IPS-18c (cell line): ENCODE measurements around the gene SLC28A3.

Experiments
- H3K4me3 ChIP-seq: 2 replicates; pipeline ENCODE4 v1.7.0; 2013; ENCODE audit warnings: low read depth, mild to moderate bottlenecking, low read length, moderate library complexity; ENCODE audit not compliant: insufficient read depth
- H3K9me3 ChIP-seq: one replicate; pipeline ENCODE4 v1.6.1; 2013; ENCODE audit warnings: mild to moderate bottlenecking, low read length, moderate library complexity; ENCODE audit not compliant: control insufficient read depth, insufficient read depth

The SLC28A3 gene

DNA sequence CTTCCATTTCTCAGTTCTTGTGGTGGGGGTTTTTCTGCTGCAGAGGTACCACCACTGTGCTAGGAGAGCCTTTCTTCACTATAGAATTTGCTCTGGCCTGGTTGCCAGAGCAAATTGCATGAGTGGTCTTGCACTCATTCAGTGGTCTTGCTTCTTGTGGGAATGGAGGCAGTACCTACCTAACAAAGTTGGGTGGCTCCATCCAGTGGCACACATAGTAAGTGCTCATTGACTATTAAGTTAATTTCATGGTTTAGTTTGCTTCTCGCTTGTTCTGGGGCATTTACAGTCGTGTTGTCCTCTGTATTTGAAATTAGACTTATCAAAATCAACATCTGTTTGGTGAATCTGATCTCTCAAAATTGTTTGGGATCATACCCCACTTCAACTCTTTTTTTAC lies 23.0 kb downstream of the SLC28A3 start:
- H3K9me3 ChIP-seq, result no peaks in the 10 kb centered on the region

DNA sequence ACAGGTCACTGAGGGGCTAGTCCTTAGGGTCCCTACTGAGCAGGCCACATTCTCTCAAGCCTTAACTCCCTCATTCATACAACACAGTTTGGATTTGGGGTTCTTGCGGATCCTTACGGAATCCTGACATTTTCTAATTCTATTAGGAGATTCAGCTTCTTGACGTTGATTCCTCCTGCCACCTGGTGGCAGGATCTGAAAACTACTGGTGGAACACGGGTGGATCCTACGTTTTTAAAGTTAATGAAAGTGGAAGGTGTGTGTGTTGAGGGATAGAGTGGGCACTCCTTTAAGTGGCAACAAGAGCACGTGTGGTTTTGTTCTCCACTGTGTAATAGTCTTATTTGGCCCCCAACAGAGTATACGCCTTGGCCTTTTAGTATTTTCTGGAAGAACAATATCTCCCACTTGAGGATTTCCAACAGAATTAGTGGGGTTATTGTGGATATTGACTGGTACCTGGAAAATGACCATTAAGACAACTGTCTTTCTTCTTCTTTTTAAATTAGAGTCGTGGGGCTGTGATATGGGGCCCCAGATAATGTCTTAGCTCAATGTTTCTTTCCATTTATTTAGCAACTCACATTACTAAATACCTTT lies 25.2 kb downstream of the SLC28A3 start:
- Histone ChIP-seq H3K9me3 (no peaks in the 10 kb centered on the region), H3K4me3 (no peak overlapping the region)

More for the DNA sequence above, 23.0 kb downstream of the SLC28A3 start:
- no peak overlapping the region for H3K4me3 ChIP-seq

DNA sequence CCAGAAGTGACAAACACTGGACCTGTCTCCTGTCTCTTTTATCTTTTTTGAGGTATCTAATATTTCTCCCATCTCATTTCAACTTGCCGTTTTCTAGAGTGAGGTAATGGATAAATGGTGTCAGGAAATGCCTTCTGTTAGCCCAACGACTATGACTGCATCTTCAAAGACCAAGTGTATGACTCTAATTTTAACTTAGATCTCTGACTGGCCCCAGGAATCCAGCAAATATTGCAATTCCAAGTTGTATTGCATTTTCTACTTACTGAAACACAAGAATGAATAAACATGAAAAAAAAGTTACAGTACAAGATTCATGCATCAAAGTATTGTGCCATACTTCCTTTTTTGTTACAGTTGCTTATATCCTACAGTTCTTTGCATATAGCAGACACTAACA lies 26.3 kb downstream of the SLC28A3 start:
- no peak overlapping the region for H3K4me3 ChIP-seq
- H3K9me3 ChIP-seq, result no peaks in the 10 kb centered on the region

DNA sequence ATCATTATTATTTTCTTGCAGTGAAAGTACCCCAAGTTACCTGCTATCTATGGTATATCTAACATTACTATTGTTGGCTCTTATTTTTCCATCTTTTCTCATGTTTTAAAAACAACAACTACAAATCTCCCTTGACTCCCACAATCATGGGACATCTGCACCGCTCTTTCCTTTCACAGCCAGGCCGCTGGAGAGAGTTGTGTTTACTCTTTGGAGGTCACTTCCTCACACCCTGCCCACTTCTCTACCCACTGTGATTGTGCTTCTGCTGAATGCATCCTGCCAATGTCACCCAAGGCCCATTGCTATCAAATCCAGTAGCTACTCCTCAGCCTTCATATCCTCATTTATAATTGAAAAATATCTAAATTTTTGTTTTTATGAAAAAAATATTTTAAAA lies 29.7 kb downstream of the SLC28A3 start:
- Histone ChIP-seq H3K4me3 (no peak overlapping the region), H3K9me3 (no peaks in the 10 kb centered on the region)

DNA sequence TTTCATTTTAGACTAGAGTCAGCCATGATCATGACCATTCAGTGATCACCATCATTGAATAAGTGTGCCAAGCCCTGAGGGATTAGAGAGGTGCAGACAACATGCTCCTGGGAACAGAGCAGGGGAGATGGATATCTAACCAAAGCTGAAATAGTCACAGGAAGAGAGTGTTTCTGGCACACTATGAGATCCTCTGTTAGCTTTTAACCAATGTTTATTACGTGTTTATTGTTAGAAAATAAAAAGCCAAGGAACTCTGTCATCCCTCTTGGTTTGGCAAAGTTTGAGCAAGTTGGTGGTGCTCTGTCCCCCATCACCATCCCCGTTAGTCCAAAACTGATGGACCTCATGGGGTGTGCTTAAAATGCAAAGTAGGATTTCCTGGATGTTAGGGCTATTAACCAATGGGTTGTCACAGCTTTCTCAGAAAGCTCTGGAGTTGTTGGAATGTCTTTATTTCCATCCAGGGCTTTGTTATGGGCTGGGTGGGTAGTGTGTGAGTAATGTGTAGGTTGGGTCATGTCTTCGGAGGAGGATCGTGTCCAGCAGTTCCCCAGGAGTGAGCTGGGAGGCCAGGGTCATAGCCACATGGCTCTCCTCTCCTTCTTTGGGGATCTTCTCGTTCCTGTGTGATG lies 34.9 kb downstream of the SLC28A3 start:
- H3K4me3 ChIP-seq, result no peak overlapping the region
- H3K9me3 ChIP-seq, result no peaks in the 10 kb centered on the region

DNA sequence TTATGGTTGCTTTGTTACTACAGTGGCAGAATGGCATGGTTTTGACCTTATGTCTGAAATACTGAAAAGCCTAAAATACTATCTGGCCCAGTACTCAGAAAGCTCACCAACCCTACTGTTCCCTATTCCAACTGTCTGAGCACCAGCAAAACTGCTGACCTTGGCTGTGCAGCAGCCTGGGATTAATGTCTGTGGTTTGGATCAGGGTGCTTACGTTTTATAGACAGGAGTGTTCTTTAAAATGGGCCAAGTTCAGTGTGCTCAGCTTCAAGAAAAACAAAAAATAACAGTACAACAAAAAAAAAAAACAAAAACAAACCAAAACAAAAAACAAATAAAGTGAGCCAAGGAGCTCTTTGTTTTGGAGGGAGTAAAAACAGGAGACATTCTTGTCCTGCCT lies 36.4 kb downstream of the SLC28A3 start:
- H3K9me3 ChIP-seq, result no peaks in the 10 kb centered on the region

DNA sequence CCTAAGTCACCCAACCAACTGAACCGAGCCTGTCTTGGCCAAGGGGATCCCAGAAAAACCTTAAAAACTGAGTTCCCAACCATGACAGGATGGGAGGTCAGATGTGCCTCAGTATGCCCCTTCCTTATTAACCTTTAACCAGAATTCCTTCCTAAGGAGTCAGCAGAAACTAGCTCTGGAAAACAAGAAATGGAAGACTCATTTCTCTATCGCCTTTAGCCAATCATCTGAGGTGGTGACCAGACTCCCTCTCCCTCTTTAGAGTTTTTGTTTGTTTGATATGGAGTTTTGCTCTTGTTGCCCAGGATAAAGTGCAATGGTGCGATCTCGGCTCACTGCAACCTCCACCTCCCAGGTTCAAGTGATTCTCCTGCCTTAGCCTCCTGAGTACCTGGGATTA lies 37.5 kb downstream of the SLC28A3 start:
- Histone ChIP-seq H3K9me3 (no peaks in the 10 kb centered on the region), H3K4me3 (no peak overlapping the region)

More for the DNA sequence above, 36.4 kb downstream of the SLC28A3 start:
- no peak overlapping the region for H3K4me3 ChIP-seq

DNA sequence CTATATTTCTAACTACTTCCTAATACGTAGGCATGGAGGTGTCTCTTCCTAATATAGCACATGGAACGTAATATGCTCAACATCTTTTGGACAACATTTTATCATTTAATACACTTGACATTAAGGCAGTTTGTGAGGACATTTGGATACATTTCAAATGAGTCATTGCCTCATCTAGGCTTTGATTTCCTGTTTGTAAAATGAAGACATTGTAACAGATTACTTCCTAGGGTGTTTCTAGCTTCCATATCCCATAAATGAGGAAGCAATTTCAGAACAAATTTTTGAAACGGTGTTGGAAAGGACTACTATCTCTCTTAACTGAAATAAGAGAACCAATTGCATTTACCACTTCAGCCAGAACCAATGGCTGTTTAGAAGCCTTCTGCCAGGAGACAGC lies 38.7 kb downstream of the SLC28A3 start:
- no peaks in the 10 kb centered on the region for H3K9me3 ChIP-seq
- H3K4me3 ChIP-seq, result no peak overlapping the region

DNA sequence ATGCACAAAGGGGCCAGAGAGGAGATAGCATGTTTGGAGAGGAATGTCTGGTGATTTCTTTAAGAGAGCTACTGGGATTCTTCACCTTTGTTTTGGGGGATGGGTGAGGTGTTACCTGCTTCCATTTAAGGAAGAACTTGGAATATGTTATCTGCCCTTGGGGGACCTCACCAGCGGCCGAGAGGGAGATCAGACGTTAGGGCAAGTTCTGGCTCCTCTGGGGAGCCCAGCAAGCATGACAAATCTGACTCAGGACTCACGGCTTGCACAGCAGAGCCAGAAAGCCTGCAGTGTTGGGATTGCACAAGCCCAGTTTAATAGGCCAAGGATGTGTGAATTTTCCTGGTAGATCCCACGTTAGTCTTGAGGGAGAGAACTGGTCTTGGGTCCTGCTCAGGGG lies 40.3 kb downstream of the SLC28A3 start:
- Histone ChIP-seq H3K9me3 (peaks cover 3% of the 10 kb centered on the region), H3K4me3 (no peak overlapping the region)

DNA sequence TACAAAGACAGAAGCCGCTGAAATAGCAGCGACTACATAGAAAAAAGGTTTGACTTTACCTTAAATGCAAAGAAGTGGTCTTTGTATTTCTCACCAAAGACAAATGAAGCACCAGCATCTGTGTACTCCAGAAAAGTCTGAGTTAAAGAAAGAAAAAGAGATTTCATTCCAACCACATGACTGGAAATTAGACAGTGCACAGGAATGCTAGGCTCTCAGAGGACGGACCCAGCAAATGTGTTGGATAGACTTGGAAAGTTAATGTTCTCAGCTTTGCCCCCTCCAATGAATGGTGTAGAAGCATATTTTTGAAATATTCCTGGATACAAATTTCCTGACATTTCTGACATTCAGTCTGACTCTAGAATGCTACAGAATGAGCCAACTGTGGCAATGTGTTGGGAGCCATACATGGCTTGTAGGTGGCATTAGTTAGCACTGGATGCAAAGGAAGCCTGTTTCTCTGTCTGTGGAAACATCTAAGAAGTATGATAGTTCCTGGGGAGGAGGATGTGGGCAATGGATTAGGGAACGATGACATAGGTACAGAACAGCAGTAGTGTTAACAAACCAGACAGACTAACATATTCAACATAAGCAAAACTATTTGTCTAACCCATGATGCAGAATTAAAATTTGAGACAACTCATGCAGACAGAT lies 43.3 kb downstream of the SLC28A3 start:
- no peak overlapping the region for H3K4me3 ChIP-seq
- H3K9me3 ChIP-seq, result peaks cover 3% of the 10 kb centered on the region

DNA sequence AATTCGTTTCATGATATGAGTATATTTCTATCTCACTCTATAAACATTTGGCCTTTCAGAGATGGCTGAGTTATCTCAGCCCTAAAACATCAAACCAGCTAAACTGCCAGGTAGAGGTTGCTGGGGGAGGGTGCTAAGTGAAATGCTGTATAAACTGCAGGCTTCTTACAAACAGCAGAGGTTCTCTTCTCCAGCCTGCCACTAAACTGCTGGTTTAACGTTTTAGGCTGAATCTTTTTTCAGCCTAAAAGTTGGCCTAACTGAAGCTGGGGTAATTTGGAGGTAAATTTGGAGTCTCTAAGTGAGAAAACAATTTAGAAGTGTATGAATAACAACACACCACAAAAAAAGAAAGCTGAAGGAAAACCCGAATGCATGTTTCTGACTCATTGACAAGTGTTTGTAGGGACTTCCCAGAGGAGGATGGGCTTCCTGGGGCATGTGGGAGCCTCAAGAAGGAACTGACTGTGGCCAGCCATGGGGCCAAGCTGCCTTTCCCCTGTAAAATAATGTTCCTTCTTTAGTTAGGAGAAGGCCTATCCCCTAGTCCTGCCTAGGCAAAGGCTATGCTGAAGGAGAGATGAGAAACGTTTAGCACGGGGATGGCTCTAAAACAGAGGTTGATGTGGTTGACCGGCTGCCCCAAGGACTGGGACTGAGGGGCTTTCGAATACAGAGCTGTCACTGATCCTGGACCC lies 44.3 kb downstream of the SLC28A3 start:
- Histone ChIP-seq H3K4me3 (no peak overlapping the region), H3K9me3 (peaks cover 3% of the 10 kb centered on the region)

DNA sequence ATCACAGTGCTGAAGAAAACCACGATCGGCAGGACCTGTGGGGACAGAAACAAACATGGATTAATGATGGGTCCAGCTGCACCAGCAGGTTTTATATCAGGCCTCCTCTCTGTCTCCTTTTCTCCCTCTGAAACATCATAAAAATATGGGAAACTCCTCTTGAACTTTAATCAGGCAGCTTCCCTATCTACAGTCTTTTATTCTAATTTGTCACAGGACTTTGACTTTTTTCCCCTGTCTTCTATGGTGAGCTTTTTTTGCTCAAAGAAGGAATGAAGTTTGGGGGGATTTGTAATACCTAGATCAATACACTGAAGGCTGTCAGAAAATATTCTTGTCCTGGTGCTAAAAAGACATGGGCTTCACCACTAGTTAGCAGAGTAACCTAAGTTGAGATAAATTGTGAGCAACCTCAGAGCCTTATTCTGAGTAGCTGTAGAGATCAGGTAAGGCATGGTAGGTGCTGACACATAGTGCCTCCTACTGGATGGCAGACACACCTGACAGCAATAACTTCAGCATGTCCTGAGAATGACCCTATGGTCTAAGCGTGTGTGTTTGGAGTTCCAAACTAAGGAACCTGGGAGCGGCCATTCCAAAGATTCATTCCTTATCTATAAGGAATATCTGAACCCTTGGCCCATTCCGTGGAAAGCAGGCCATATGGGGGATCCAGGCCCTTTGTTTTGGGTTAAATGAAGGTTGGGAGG lies 46.2 kb downstream of the SLC28A3 start:
- H3K4me3 ChIP-seq, result no peak overlapping the region
- H3K9me3 ChIP-seq, result peaks cover 3% of the 10 kb centered on the region

DNA sequence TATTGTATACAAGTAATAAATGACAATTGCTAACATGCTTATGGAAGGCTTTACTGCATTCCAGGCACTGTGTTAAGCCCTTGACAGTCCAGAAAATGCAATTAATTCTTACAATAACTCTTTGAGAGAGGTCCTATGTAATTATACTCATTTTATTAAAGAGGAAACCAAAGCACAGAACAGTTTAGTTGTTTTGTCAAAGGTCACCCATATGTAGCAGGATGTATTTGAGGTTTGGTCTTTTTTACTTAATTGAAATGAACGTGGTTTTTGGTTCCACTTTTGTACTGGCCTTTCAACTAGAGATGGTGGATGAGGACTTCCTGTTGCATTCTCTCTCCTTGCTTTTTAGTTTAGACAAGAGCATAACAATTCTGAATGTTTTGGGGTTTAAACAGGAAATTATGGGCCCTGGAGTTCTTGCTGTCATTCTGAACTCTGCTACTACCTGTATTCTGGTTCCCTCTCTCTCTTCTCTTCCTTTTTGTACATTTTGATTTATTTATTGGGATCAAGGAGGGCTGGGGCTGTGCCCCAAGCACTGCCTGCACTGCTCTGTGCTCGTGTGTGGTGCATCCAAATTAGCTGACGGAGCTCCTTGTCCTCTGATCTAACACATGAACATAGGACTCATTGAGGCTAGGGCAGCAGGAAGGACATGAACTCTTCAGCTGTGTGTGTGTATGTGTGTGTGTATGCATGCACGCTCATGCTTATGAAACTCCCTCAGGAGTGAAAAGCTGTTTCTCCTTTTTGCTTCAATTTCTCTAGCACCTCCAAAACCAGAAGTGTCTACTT lies 47.4 kb downstream of the SLC28A3 start:
- no peak overlapping the region for H3K4me3 ChIP-seq
- peaks cover 3% of the 10 kb centered on the region for H3K9me3 ChIP-seq

DNA sequence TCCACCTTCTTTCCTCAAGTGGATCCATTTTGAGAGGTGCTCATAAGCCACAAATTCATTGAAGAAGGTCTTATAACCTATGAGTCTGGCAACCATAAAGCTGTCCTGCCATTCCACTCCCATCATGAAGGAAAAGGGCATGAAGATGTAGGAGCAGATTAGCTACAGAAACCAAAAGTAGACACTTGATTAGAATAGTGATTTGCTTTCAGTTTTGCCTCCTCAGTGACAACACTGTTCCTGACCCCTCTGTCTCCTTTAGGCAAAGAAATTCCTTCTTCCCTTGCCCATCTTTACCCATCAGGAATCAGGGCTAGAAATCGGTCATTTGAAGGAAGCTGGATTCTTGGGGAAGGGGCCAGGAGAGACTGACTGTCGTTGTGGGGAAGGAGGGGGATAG lies 55.2 kb downstream of the SLC28A3 start:
- H3K9me3 ChIP-seq, result no peaks in the 10 kb centered on the region
- no peak overlapping the region for H3K4me3 ChIP-seq

DNA sequence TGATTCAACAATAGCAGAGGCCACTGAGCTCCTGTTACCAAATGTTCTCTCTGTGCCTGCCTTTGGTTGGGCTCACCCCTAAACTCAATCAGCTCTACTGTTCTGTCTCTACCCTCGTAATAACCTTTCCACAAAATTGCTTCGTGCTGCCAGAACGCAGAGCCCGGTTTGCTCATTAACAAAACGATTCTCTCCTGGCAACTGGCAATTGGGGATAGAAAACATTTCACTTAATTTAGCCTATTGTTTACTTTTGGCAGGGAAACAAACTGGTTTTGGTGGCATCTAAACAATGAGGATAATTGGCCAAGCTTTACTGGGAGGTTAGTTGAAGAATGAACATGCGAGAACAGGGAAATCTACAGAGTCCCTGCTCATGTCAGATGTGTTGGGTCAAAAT lies 56.6 kb downstream of the SLC28A3 start:
- Histone ChIP-seq H3K4me3 (no peak overlapping the region), H3K9me3 (no peaks in the 10 kb centered on the region)

DNA sequence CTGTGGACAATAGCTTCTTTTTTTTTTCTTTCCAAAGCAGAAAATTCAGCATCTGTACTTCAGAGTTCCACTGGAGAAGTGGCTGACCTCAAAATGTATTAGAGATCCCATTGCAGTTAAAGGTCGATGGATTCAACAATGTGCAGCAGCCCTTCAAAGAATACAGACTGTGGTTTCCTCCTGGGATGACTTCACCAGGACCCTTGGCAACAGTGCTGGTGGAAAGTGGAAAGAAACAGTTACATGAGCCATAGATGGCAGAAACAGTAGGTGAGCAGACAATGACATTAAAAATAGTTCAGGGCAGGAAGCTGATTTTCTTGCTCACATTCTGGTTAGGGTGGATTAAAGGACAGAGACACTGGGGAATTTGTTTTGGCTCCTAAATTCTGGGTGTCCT lies 62.4 kb downstream of the SLC28A3 start:
- Histone ChIP-seq H3K9me3 (no peaks in the 10 kb centered on the region), H3K4me3 (no peak overlapping the region)

DNA sequence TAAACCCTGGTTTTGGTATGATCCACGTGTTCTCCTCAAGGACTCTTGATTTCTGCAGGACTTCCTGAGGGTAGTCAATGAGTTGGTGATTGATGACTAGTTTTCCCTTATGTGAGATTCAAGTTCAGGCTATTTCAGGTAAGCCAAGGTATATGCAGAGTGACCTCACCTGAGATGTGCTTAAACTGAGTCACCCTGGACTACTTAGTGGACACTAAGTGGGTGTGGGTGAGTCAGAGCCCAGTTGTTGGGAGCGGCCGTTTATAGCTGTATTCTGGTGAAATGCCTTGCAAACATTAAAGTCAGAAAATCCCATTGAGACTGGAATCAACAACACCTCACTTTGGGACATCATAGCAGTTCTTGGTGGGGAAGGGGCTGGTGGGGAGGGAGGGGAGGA lies 62.9 kb downstream of the SLC28A3 start:
- no peak overlapping the region for H3K4me3 ChIP-seq
- no peaks in the 10 kb centered on the region for H3K9me3 ChIP-seq
